ENCODE measurements around the gene RRP7A.

GRCh38 chr22:42528591-42529307 is 9.2 kb upstream of the RRP7A start:
- TF ChIP-seq CTCF (IDR thresholded peaks at IDR 0.05) (no peak), POLR2A (IDR thresholded peaks at IDR 0.05; ENCODE audit: low read depth) (no peak)

Measured in esophagus muscularis mucosa (tissue), 3 donors.